GM23248 (cell line): ENCODE data around the gene OR10P1. TPM values are rescaled to one million over a fixed set of nuclear protein-coding genes. Genes with fewer than 3 reads are reported as not detected.

Experiments
- DNase-seq: peaks from one replicate; pipeline ENCODE4 v3.0.0-alpha.2; 2015
- H2AFZ ChIP-seq: fragments of 200-600 bp; sonication (generic); 2 replicates; pipeline ENCODE4 v1.6.1; 2016; ENCODE audit warnings: antibody characterized with exemption
- H3F3A ChIP-seq: fragments of 200-600 bp; sonication (generic); 2 replicates; pipeline ENCODE4 v1.6.1; 2016; ENCODE audit warnings: mild to moderate bottlenecking, antibody characterized with exemption, mixed run types; ENCODE audit not compliant: insufficient read depth
- H3K27ac ChIP-seq: fragments of 200-600 bp; sonication (generic); 2 replicates; pipeline ENCODE4 v1.5.1; 2016; ENCODE audit warnings: mild to moderate bottlenecking
- H3K27me3 ChIP-seq: fragments of 200-600 bp; sonication (generic); replicated peaks from 2 replicates; pipeline ENCODE4 v1.6.1; 2016; ENCODE audit warnings: mild to moderate bottlenecking; ENCODE audit not compliant: insufficient read depth
- H3K36me3 ChIP-seq: fragments of 200-600 bp; sonication (generic); 2 replicates; pipeline ENCODE4 v1.6.1; 2016; ENCODE audit warnings: low read depth, mild to moderate bottlenecking
- H3K4me1 ChIP-seq: fragments of 200-600 bp; sonication (generic); 2 replicates; pipeline ENCODE4 v1.6.1; 2016; ENCODE audit warnings: mild to moderate bottlenecking; ENCODE audit not compliant: insufficient read depth
- H3K4me2 ChIP-seq: fragments of 200-600 bp; sonication (generic); one replicate; pipeline ENCODE4 v1.6.1; 2016; ENCODE audit warnings: mild to moderate bottlenecking; ENCODE audit not compliant: unreplicated experiment
- H3K4me3 ChIP-seq: fragments of 200-600 bp; sonication (generic); 2 replicates; pipeline ENCODE4 v1.5.1; 2016; ENCODE audit warnings: mild to moderate bottlenecking
- H3K79me2 ChIP-seq: fragments of 200-600 bp; sonication (generic); 2 replicates; pipeline ENCODE4 v1.6.1; 2016; ENCODE audit warnings: mild to moderate bottlenecking; ENCODE audit not compliant: insufficient read depth
- H3K9ac ChIP-seq: fragments of 200-600 bp; sonication (generic); 2 replicates; pipeline ENCODE4 v1.6.1; 2016; ENCODE audit warnings: mild to moderate bottlenecking
- H3K9me2 ChIP-seq: fragments of 200-600 bp; sonication (generic); 2 replicates; pipeline ENCODE4 v1.6.1; 2016; ENCODE audit warnings: mixed run types, mild to moderate bottlenecking, moderate library complexity; ENCODE audit not compliant: insufficient read depth
- H3K9me3 ChIP-seq: fragments of 200-600 bp; sonication (generic); one replicate; pipeline ENCODE4 v1.6.1; 2017; ENCODE audit warnings: low read depth
- H4K20me1 ChIP-seq: fragments of 200-600 bp; sonication (generic); 2 replicates; pipeline ENCODE4 v1.6.0; 2016; ENCODE audit not compliant: insufficient read depth
- EZH2 ChIP-seq: fragments of 200-600 bp; sonication (generic); IDR thresholded peaks from 2 replicates; pipeline ENCODE4 v1.6.1; 2018; ENCODE audit warnings: antibody characterized with exemption, mild to moderate bottlenecking; ENCODE audit not compliant: insufficient read depth, poor library complexity, severe bottlenecking
- EZH2phosphoT487 ChIP-seq: fragments of 200-600 bp; sonication (generic); IDR thresholded peaks from 2 replicates; pipeline ENCODE4 v1.6.1; 2018; ENCODE audit warnings: antibody characterized with exemption, moderate library complexity, mild to moderate bottlenecking, low read depth; ENCODE audit not compliant: insufficient read depth
- WGBS, 2 experiments: methylation state at CpG; one replicate each; pipeline ENCODE4 v1.1.6; 2015 to 2017; ENCODE audit warnings: low lambda C conversion rate in 2 of 2, low coverage in 1 of 2; ENCODE audit errors: missing lambda C conversion rate in 2 of 2; 5-methylcytosine and 5-hydroxymethylcytosine counted together
- in situ Hi-C: fragments of 300-500 bp; cut with MboI; formaldehyde crosslinking; loops from 2 replicates; pipeline ENCODE4 v1.15.0; 2020
- polyA plus RNA-seq: library from polyadenylated mRNA; unstranded; fragments of >200 nt; fragmentation: Nextera tagmentation; extraction: Ambion mirVana; gene quantifications from 2 replicates; pipeline ENCODE4 v1.2.1, GENCODE V29; 2016
- total RNA-seq: library from RNA; depleted of rRNA; stranded (reverse); fragments of >200 nt; shearing (Covaris generic); gene quantifications from 2 replicates; pipeline ENCODE4 v1.2.3, GENCODE V29; 2014

OR10P1 gene
- total and polyA plus RNA-seq, 2 experiments from 2014 or later, result not detected

- no peaks in the 10 kb centered on the region for H3K36me3 ChIP-seq
- no peak for DNase-seq
- H3K9ac ChIP-seq, result no peak overlapping the region
- no peak overlapping the region for H2AFZ ChIP-seq
- H3K4me3 ChIP-seq, result no peak overlapping the region
- no peaks in the 10 kb centered on the region for H3K9me2 ChIP-seq
- no peaks in the 10 kb centered on the region for H3K27me3 ChIP-seq
- no peaks in the 10 kb centered on the region for H3F3A ChIP-seq
- no peaks in the 10 kb centered on the region for H4K20me1 ChIP-seq
- no peaks in the 10 kb centered on the region for H3K79me2 ChIP-seq
- no peak overlapping the region for H3K4me2 ChIP-seq
- H3K4me1 ChIP-seq, result no peaks in the 10 kb centered on the region
- H3K27ac ChIP-seq, result no peak overlapping the region
- WGBS, 2 experiments, result 68 to 71% methylated on average over 6 to 7 of the region's 7 CpGs
- H3K9me3 ChIP-seq, result no peaks in the 10 kb centered on the region
- in situ Hi-C loops, result no loop called here
- TF ChIP-seq EZH2 (no peak), EZH2phosphoT487 (no peak)
Observed at GRCh38 chr12:55666508-55666907, 29.8 kb downstream of the OR10P1 start.

- Histone ChIP-seq H3K9me2 (no peaks in the 10 kb centered on the region), H4K20me1 (no peaks in the 10 kb centered on the region), H2AFZ (no peak overlapping the region), H3K4me2 (no peak overlapping the region), H3K9me3 (no peaks in the 10 kb centered on the region), H3K4me3 (no peak overlapping the region), H3K4me1 (no peaks in the 10 kb centered on the region), H3K79me2 (no peaks in the 10 kb centered on the region), H3K9ac (no peak overlapping the region), H3F3A (no peaks in the 10 kb centered on the region), H3K27me3 (no peaks in the 10 kb centered on the region), H3K27ac (no peak overlapping the region), H3K36me3 (no peaks in the 10 kb centered on the region)
- no peak for TF ChIP-seq EZH2
- TF ChIP-seq EZH2phosphoT487, result no peak
- DNase-seq, result no peak
- in situ Hi-C loops, result no loop called here
Observed at GRCh38 chr12:55670276-55670675, 33.6 kb downstream of the OR10P1 start.

DNA sequence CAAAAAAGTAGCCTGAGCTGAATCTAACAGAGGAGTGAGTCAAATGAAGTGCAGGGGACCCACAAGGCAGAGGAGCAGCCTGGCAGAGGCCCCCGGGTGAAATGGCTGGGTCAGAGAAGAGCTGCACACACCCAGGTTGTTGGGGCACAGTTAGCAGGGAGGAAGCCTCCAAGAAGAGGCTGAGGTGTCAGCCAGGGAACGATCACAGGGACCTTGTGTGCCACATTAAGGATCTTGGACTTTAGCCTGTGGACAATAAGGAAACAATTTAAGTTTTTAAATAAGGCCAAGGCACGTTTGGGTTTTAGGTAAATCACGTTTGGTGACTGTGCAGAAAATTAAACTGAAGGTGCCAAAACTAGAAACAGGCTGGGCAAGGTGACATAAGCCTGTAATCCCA is 35.1 kb downstream of the OR10P1 start:
- H3K4me3 ChIP-seq, result no peak overlapping the region
- in situ Hi-C loops, result no loop called here
- H3K4me2 ChIP-seq, result no peak overlapping the region
- DNase-seq, result no peak
- WGBS, 2 experiments, result 16 to 24% methylated on average over 4 of the region's 4 CpGs
- H3K9me2 ChIP-seq, result no peaks in the 10 kb centered on the region
- H3K79me2 ChIP-seq, result no peaks in the 10 kb centered on the region
- H3K27ac ChIP-seq, result no peak overlapping the region
- TF ChIP-seq EZH2phosphoT487, result no peak
- TF ChIP-seq EZH2, result no peak
- H3K27me3 ChIP-seq, result no peaks in the 10 kb centered on the region
- no peaks in the 10 kb centered on the region for H3K4me1 ChIP-seq
- H2AFZ ChIP-seq, result no peak overlapping the region
- no peaks in the 10 kb centered on the region for H3F3A ChIP-seq
- no peaks in the 10 kb centered on the region for H4K20me1 ChIP-seq
- no peaks in the 10 kb centered on the region for H3K9me3 ChIP-seq
- H3K9ac ChIP-seq, result no peak overlapping the region
- no peaks in the 10 kb centered on the region for H3K36me3 ChIP-seq

- no peak for DNase-seq
- Histone ChIP-seq H2AFZ (no peak overlapping the region), H3F3A (no peaks in the 10 kb centered on the region), H3K36me3 (no peaks in the 10 kb centered on the region), H3K4me2 (no peak overlapping the region), H3K9ac (no peak overlapping the region), H4K20me1 (no peaks in the 10 kb centered on the region), H3K4me3 (no peak overlapping the region), H3K9me3 (no peaks in the 10 kb centered on the region), H3K9me2 (no peaks in the 10 kb centered on the region), H3K27me3 (no peaks in the 10 kb centered on the region), H3K27ac (no peak overlapping the region), H3K79me2 (no peaks in the 10 kb centered on the region), H3K4me1 (no peaks in the 10 kb centered on the region)
- in situ Hi-C loops, result no loop called here
- TF ChIP-seq EZH2phosphoT487 (no peak), EZH2 (no peak)
Observed at GRCh38 chr12:55673638-55674037, 36.9 kb downstream of the OR10P1 start.

DNA sequence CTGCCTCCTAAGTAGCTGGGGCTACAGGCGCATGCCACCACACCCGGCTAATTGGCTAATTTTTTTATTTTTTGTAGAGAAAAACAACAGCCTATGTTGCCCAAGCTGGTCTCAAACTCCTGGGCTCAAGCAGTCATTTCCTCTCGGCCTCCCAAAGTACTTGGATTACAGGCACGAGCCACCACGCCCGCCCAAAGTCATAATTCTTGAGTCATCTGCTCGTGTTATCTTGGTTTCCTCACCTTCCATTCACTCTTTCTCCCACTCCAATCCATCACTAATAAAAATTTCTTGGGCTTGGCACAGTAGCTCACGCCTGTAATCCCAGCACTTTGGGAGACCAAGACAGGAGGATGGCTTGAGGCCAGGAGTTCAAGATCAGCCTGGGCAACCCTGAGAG is 39.0 kb downstream of the OR10P1 start:
- Histone ChIP-seq H3F3A (peaks cover 4% of the 10 kb centered on the region), H3K4me1 (no peaks in the 10 kb centered on the region), H3K9me3 (no peaks in the 10 kb centered on the region), H3K36me3 (no peaks in the 10 kb centered on the region), H3K9me2 (no peaks in the 10 kb centered on the region), H3K4me2 (no peak overlapping the region), H3K27ac (no peak overlapping the region), H3K4me3 (no peak overlapping the region), H4K20me1 (no peaks in the 10 kb centered on the region), H3K79me2 (no peaks in the 10 kb centered on the region), H3K27me3 (no peaks in the 10 kb centered on the region), H3K9ac (no peak overlapping the region), H2AFZ (no peak overlapping the region)
- in situ Hi-C loops, result no loop called here
- TF ChIP-seq EZH2 (no peak), EZH2phosphoT487 (no peak)
- 80 to 83% methylated on average over 8 of the region's 8 CpGs for WGBS, 2 experiments
- no peak for DNase-seq
